NCI-H187 treated with DMSO at 0.1 percent for 48 hours (cell line): ENCODE measurements around the gene C20orf204.

Experiments used
- DNase-seq: peaks from one replicate; lab custom pipeline; 2025; lab: John Stamatoyannopoulos, UW

The C20orf204 gene

DNA sequence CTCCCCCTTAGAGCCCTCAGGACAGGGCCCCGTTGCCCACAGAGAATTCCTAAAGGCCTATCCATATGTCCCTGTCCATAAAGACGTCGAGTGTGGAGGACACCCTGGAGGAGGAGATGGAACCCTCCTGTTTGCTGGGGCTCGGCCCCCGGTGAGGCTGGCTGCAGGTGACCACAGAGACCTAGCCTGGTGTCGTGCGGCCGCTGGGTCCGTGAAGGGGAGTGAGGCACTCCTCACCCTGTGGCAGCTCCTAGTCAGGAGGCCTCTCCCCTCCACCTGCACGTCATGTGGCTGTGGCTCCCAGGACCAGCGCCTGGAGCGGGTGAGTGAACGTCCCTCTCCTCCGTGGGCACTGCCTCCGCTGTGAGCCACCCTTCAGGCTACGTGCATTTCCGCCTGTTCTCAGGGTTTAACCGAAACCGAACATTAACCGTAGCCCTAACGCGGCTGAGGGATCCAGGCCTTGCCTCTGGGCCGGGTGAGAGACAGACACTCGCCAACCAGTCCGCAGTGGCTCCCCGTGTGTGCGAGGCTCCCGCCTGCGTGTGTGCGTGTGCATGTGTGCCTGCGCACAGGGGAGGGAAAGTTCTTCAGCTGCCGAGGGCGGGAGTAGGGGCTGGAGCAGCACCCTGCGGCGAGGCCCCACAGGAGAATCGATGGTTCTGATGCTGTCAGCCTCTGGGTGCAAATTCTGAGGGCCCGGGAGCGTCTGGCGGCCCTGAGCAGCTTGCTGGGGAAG, 21.1 kb downstream of the C20orf204 start:
- DNase-seq = no peak

GRCh38 chr20:64057628-64058498, 21.9 kb downstream of the C20orf204 start:
- DNase-seq = peak; percentile 66

DNA sequence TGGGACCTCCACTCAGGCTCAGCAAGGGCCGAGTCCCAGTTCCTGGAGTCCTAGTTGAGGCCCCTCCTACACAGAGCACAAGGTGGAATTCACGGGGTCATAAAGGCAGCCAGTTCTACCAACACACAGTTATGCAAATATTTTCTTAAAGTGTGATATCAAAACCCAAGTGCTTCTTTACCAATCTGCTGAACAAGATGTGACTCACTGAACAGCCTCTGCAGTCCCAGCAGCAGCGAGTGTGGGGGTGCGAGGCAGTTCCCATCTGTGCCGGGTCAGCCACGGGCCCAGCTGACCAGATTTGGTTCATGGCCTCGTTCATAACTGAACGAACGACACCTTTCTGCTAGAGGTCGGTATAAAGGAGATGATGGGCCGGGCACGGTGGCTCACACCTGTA, 22.6 kb downstream of the C20orf204 start:
- no peak for DNase-seq

- DNase-seq = no peak
Observed at GRCh38 chr20:64062276-64062595, 26.3 kb downstream of the C20orf204 start.

- peak; percentile 68 for DNase-seq
Observed at GRCh38 chr20:64062596-64063388, 26.8 kb downstream of the C20orf204 start, which contains the start of gene TCEA2. TSS of gene TCEA2 (plus strand) at chr20:64063198. CDS start at chr20:64063313, 115 bp downstream.

DNA sequence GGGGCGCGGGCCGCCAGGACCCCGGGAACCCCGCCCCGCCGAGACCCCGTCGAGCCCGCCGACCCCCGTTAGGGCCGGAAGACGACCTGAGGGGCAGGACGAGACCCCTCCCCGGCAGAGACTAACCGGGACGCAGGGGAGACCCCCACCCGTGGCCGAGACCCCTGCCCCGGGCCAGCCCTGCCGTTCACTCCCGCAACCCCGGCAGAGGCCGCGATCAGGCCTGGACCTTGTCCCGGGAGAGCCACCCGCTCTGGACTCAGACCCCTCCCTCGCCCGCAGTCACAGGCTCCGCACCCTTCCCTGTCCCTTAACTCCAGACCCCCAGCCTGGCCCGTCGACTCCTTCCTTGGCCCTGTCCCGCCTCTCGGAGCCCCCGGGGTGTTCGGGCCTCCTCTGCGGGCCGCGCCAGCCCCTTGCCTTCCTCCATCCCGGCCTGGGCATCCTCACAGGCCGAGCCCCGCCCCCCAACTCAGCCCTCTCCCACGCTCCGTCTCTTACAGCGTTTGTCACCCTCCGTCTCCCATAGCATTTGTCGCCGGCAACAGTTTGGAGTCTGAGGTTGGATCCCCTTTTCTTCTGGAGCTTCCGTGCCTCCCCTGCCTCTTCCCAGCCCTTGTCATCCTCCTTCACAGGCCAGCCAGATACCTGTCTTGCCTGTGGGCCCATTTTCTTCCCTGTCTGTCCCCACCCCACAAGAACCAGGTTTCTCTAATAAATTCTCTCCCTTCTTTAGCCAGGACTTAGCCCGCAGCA, 27.6 kb downstream of the C20orf204 start:
- no peak for DNase-seq

DNA sequence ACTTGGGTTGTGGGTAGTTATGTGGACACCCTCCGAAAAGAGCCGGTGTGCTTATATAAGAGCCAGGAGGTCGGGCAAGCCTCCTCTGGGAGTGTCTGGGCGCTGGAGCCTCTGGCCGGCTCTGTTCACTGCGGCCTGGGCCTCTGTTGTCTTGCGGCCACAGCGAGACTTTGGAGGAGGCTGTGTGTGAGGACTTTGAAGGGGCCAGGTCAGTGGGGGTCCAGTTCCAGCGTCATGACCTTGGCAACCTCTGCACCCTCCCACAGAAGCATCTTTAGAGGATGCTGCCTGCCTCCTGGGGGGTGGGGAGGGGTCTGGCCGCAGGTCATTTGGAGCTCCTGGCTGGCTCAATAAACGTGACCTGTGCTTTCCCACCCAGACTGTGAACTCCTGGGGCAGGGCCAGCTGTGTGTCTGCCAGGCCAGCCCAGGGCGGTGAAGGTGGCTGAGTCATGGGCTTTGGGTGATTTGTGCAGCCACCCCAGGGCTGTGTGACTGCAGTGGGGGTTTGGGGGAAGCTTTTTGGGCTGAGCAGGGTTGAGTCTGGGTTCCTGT, 28.2 kb downstream of the C20orf204 start:
- no peak for DNase-seq

- DNase-seq = no peak
Observed at GRCh38 chr20:64065062-64065973, 29.3 kb downstream of the C20orf204 start.

DNA sequence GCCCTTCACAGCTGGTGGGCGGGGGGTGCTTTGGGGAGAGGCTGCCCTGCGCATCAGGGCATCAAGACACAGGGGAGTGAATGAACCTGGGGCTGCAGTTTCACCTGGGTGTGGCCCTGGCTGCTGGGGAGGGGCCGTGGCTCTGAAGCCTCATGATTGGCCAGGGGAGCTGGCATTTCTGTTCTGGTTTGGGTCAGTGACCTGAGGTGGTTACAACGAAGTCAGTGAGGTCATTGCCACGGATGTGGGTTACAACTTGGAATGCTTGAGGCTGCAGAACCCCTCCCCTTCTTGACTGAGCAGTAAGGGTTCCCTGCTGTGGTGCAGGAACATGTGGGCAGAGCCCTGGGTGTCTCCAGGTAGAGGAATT, 30.0 kb downstream of the C20orf204 start:
- no peak for DNase-seq

DNA sequence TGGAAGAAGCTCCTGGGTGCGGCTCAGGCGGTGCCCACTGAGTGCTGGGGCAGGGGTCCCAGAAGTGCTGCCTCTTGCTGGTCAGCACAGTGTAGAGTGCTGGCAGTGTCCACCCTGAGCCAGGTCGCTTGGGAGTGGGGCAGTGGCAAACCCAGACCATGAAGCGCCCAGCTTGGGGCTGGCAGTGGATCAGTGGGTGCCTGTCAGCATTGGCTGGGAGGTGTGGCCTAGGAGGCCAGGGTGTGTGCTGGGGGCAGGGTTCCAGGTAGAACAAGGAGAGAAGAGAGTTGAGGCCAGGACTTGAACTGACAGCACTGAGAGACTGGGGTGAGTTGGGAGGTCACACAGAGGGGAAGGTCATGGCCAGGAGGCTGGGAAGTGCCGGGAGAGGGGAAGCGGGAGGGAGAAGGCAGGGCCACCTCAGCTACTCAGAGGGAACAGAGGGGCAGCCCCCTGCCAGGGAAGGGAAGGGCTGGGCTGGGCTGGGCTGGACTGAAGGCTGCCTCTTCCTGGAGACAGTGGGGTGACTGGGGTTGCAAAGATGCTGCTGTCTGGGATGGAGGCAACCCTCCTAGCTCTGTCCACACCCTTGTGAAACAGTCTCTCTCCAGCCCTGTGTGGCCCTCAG, 31.1 kb downstream of the C20orf204 start:
- no peak for DNase-seq

- DNase-seq = no peak
Observed at GRCh38 chr20:64067733-64068307, 31.8 kb downstream of the C20orf204 start.

DNA sequence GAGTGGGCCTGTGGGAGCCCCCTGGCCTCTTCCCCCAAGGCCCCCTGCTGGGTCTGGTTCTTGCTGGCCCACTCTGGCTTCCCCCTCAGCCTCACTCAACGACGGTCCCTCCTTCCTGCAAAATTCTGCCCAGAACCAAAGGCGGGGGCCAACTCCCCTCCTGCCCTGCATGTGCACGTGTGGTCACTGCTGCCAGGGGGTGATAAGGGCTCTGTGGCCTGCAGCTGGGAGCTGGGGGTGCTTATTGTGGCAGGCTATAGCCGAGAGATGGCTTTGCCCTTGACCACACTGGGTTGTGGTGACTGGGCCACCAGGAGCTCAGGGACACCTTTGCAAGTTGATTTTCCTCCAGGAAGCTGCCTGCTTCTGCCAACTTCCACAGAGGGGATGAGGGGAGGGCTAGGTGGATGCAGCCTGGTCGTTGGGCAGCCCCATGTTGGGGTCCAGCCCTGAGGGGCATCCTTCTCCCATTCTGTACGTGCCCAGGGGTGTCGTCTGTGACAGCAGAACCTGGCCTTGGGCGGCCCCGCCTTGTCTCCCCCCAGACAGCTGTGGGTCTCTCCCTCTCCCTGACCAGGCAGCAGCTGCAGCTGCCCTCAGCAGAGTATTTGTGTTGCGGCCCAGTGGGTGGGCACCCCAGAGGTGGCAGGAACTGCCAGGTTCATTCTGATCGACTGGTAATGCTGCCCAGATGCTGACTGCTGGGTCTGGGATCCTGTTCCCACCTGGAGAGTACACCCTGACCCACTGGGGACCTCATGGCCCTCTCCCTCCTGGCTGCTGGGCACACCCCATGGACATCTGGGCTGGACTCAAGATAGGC, 32.6 kb downstream of the C20orf204 start:
- DNase-seq = no peak

GRCh38 chr20:64069209-64069613, 33.2 kb downstream of the C20orf204 start:
- no peak for DNase-seq

GRCh38 chr20:64069614-64070243, 33.7 kb downstream of the C20orf204 start:
- DNase-seq = no peak

DNA sequence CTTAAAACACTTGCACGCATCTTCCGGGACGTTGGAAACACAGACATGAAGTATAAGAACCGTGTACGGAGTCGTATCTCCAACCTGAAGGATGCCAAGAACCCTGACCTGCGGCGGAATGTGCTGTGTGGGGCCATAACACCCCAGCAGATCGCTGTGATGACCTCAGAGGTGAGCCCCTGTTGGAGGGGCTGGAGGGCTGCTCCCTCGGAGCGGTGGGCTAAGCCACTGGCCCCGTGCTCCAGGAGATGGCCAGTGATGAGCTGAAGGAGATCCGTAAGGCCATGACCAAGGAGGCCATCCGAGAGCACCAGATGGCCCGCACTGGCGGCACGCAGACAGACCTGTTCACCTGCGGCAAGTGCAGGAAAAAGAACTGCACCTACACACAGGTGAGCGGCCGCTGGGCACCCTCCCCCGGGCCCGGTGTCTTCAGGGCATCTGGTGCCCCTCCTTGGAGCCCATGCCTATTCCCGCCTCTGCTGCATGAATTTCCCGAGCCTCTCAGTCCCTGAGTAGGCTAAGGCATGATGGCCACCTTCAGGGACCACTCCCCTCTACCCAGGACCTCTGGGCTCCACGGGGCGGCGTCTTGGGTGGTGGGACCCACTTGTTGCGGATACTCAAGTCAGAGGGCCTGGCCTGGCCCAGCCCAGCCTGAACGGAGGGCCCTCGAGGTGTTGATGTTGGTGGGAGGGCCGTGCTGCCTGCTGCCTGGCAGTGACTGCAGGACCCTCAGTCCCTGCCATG, 34.4 kb downstream of the C20orf204 start:
- DNase-seq = no peak

- no peak for DNase-seq
Observed at GRCh38 chr20:64071341-64072332, 35.7 kb downstream of the C20orf204 start.
